ENCODE measurements around the gene GPX8. TPM values are rescaled to one million over a fixed set of nuclear protein-coding genes. Genes with fewer than 3 reads are reported as not detected.

GPX8 gene
- polyA plus RNA-seq, 1 donor from 2014 or later: 1.2 TPM

DNA sequence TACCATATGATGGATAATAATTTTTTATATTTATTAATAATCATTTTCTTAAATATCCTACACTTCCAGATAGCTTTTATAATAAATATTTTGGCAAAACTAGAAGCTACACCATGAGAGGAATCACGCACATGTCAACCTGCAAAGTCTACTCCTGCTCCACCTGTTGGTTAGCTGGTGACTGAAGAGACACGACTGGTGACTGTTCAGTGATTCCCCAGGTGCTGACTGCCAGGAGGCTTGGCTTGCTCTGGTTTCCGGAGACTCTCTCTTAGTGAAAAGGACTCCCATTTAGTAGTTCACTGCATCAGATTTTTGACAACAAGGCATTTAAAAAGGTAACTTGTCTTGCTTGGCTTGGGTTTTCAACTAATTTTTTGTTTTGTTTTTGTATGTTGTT lies 36.6 kb upstream of the GPX8 start:
- H3K9me3 ChIP-seq (ENCODE audit: low read length): no peaks in the 10 kb centered on the region
- H2AFZ ChIP-seq (ENCODE audit: low read depth, low read length): no peak overlapping the region
- H4K20me1 ChIP-seq (ENCODE audit: insufficient read depth): no peaks in the 10 kb centered on the region
- no peak overlapping the region for H3K9ac ChIP-seq (ENCODE audit: low read length)
- no peaks in the 10 kb centered on the region for H3F3A ChIP-seq (ENCODE audit: insufficient read depth, low read length, poor library complexity, severe bottlenecking)
- H3K4me3 ChIP-seq (ENCODE audit: low read length): no peak overlapping the region
- H3K4me2 ChIP-seq (ENCODE audit: low read length): no peak overlapping the region
- no peaks in the 10 kb centered on the region for H3K27me3 ChIP-seq (ENCODE audit: insufficient read depth, low read depth, low read length)
- no peaks in the 10 kb centered on the region for H3K9me2 ChIP-seq (ENCODE audit: insufficient read depth, low read length)
- no peaks in the 10 kb centered on the region for H3K36me3 ChIP-seq (ENCODE audit: insufficient read depth, low read length)
- no peaks in the 10 kb centered on the region for H3K79me2 ChIP-seq (replicated peaks; ENCODE audit: insufficient read depth, low read length)
- no peak overlapping the region for H3K27ac ChIP-seq (ENCODE audit: low read length)
- TF ChIP-seq TAF1 (IDR thresholded peaks at IDR 0.05; ENCODE audit: low read depth) (no peak), POLR2AphosphoS5 (IDR thresholded peaks at IDR 0.05) (no peak), EP300 (conservative IDR thresholded peaks at IDR 0.05; ENCODE audit: poor library complexity, severe bottlenecking) (no peak), RAD21 (conservative IDR thresholded peaks at IDR 0.05) (no peak), MXI1 (conservative IDR thresholded peaks at IDR 0.05; ENCODE audit: poor library complexity, severe bottlenecking) (no peak), EZH2 (IDR thresholded peaks at IDR 0.05; ENCODE audit: borderline replicate concordance, insufficient read depth, low read length, poor library complexity, severe bottlenecking) (no peak), SMC3 (conservative IDR thresholded peaks at IDR 0.05; ENCODE audit: poor library complexity) (no peak)
- TF ChIP-seq, protein P1, sequence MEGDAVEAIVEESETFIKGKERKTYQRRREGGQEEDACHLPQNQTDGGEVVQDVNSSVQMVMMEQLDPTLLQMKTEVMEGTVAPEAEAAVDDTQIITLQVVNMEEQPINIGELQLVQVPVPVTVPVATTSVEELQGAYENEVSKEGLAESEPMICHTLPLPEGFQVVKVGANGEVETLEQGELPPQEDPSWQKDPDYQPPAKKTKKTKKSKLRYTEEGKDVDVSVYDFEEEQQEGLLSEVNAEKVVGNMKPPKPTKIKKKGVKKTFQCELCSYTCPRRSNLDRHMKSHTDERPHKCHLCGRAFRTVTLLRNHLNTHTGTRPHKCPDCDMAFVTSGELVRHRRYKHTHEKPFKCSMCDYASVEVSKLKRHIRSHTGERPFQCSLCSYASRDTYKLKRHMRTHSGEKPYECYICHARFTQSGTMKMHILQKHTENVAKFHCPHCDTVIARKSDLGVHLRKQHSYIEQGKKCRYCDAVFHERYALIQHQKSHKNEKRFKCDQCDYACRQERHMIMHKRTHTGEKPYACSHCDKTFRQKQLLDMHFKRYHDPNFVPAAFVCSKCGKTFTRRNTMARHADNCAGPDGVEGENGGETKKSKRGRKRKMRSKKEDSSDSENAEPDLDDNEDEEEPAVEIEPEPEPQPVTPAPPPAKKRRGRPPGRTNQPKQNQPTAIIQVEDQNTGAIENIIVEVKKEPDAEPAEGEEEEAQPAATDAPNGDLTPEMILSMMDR (IDR thresholded peaks at IDR 0.05; ENCODE audit: poor library complexity, severe bottlenecking): no peak
- TF ChIP-seq, protein P2, sequence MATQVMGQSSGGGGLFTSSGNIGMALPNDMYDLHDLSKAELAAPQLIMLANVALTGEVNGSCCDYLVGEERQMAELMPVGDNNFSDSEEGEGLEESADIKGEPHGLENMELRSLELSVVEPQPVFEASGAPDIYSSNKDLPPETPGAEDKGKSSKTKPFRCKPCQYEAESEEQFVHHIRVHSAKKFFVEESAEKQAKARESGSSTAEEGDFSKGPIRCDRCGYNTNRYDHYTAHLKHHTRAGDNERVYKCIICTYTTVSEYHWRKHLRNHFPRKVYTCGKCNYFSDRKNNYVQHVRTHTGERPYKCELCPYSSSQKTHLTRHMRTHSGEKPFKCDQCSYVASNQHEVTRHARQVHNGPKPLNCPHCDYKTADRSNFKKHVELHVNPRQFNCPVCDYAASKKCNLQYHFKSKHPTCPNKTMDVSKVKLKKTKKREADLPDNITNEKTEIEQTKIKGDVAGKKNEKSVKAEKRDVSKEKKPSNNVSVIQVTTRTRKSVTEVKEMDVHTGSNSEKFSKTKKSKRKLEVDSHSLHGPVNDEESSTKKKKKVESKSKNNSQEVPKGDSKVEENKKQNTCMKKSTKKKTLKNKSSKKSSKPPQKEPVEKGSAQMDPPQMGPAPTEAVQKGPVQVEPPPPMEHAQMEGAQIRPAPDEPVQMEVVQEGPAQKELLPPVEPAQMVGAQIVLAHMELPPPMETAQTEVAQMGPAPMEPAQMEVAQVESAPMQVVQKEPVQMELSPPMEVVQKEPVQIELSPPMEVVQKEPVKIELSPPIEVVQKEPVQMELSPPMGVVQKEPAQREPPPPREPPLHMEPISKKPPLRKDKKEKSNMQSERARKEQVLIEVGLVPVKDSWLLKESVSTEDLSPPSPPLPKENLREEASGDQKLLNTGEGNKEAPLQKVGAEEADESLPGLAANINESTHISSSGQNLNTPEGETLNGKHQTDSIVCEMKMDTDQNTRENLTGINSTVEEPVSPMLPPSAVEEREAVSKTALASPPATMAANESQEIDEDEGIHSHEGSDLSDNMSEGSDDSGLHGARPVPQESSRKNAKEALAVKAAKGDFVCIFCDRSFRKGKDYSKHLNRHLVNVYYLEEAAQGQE (IDR thresholded peaks at IDR 0.05; ENCODE audit: borderline replicate concordance): no peak

DNA sequence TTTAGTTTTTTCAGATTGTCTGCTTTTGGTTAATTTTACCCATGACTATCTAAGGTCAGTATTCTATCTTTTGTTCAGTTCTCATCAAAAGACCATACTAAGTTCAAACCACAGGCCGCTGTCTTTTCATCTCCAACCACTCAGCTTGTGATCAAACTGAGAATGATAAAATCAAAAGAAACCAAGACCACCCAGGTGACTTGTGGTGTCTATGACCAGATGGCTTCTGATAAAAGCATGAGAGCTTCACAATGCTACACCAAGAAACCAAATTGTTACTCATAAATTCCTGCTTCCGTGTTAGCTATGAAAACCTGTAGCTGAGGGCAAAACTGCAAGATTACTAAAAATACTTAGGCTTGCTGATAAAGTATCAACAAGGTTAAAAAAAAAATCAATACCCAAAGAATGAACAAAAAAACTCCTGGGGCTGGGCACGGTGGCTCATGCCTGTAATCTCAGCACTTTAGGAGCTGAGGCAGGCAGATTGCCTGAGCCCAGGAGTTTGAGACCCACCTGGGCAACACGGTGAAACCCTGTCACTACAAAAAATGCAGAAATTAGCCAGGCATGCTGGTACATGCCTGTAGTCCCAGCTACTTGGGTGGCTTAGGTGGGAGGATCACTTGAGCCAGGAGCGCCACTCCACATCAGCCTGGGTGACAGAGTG lies 25.8 kb upstream of the GPX8 start:
- H3F3A ChIP-seq (ENCODE audit: insufficient read depth, low read length, poor library complexity, severe bottlenecking): no peaks in the 10 kb centered on the region
- H3K9me2 ChIP-seq (ENCODE audit: insufficient read depth, low read length): no peaks in the 10 kb centered on the region
- no peak overlapping the region for H2AFZ ChIP-seq (ENCODE audit: low read depth, low read length)
- H3K27ac ChIP-seq (ENCODE audit: low read length): no peak overlapping the region
- no peaks in the 10 kb centered on the region for H4K20me1 ChIP-seq (ENCODE audit: insufficient read depth)
- H3K36me3 ChIP-seq (ENCODE audit: insufficient read depth, low read length): no peaks in the 10 kb centered on the region
- no peak overlapping the region for H3K4me3 ChIP-seq (ENCODE audit: low read length)
- no peaks in the 10 kb centered on the region for H3K79me2 ChIP-seq (replicated peaks; ENCODE audit: insufficient read depth, low read length)
- no peak overlapping the region for H3K9ac ChIP-seq (ENCODE audit: low read length)
- H3K9me3 ChIP-seq (ENCODE audit: low read length): no peaks in the 10 kb centered on the region
- H3K27me3 ChIP-seq (ENCODE audit: insufficient read depth, low read depth, low read length): no peaks in the 10 kb centered on the region
- no peak for TF ChIP-seq TAF1 (IDR thresholded peaks at IDR 0.05; ENCODE audit: low read depth)
- TF ChIP-seq EZH2 (IDR thresholded peaks at IDR 0.05; ENCODE audit: borderline replicate concordance, insufficient read depth, low read length, poor library complexity, severe bottlenecking): no peak
- no peak for TF ChIP-seq MXI1 (conservative IDR thresholded peaks at IDR 0.05; ENCODE audit: poor library complexity, severe bottlenecking)
- TF ChIP-seq, protein P1 (IDR thresholded peaks at IDR 0.05; ENCODE audit: poor library complexity, severe bottlenecking): no peak
- no peak for TF ChIP-seq EP300 (conservative IDR thresholded peaks at IDR 0.05; ENCODE audit: poor library complexity, severe bottlenecking)
- TF ChIP-seq, protein P2 (IDR thresholded peaks at IDR 0.05; ENCODE audit: borderline replicate concordance): no peak
- TF ChIP-seq SMC3 (conservative IDR thresholded peaks at IDR 0.05; ENCODE audit: poor library complexity): no peak
- no peak for TF ChIP-seq POLR2AphosphoS5 (IDR thresholded peaks at IDR 0.05)
- no peak for TF ChIP-seq RAD21 (conservative IDR thresholded peaks at IDR 0.05)
- H3K4me2 ChIP-seq (ENCODE audit: low read length): no peak overlapping the region
